ENCODE results near the gene PVR.

Gene PVR

GRCh38 chr19:44686896-44687295, 43.2 kb downstream of the PVR start:
- no peak for TF ChIP-seq CTCF (IDR thresholded peaks at IDR 0.05; ENCODE audit: borderline replicate concordance, control extremely low read depth, extremely low read depth, insufficient read depth, missing control alignments)
- in situ Hi-C loops (cut with MboI; ENCODE audit: low sequenced_read_pairs, unreplicated experiment): no loop called here
- DNase-seq (ENCODE audit: low spot score): no peak

GRCh38 chr19:44687888-44688287, 44.2 kb downstream of the PVR start:
- in situ Hi-C loops (cut with MboI; ENCODE audit: low sequenced_read_pairs, unreplicated experiment): no loop called here
- no peak for TF ChIP-seq CTCF (IDR thresholded peaks at IDR 0.05; ENCODE audit: borderline replicate concordance, control extremely low read depth, extremely low read depth, insufficient read depth, missing control alignments)
- no peak for DNase-seq (ENCODE audit: low spot score)

- peak; percentile 77 for DNase-seq (ENCODE audit: low spot score)
- in situ Hi-C loops (cut with MboI; ENCODE audit: low sequenced_read_pairs, unreplicated experiment): no loop called here
- peak; percentile 92 for TF ChIP-seq CTCF (IDR thresholded peaks at IDR 0.05; ENCODE audit: borderline replicate concordance, control extremely low read depth, extremely low read depth, insufficient read depth, missing control alignments)
These were observed 45.8 kb downstream of the PVR start for GRCh38 chr19:44689290-44690130.

- no peak for TF ChIP-seq CTCF (IDR thresholded peaks at IDR 0.05; ENCODE audit: borderline replicate concordance, control extremely low read depth, extremely low read depth, insufficient read depth, missing control alignments)
These were observed 46.4 kb downstream of the PVR start for GRCh38 chr19:44690131-44690440.

GRCh38 chr19:44692379-44692721, 48.6 kb downstream of the PVR start:
- no peak for TF ChIP-seq CTCF (IDR thresholded peaks at IDR 0.05; ENCODE audit: borderline replicate concordance, control extremely low read depth, extremely low read depth, insufficient read depth, missing control alignments)
- in situ Hi-C loops (cut with MboI; ENCODE audit: low sequenced_read_pairs, unreplicated experiment): no loop called here

More at GRCh38 chr19:44690131-44690440, 46.4 kb downstream of the PVR start:
- no peak for DNase-seq (ENCODE audit: low spot score)
- in situ Hi-C loops (cut with MboI; ENCODE audit: low sequenced_read_pairs, unreplicated experiment): no loop called here

GRCh38 chr19:44694184-44694579, 50.5 kb downstream of the PVR start:
- in situ Hi-C loops (cut with MboI; ENCODE audit: low sequenced_read_pairs, unreplicated experiment): no loop called here
- peak; percentile 37 for TF ChIP-seq CTCF (IDR thresholded peaks at IDR 0.05; ENCODE audit: borderline replicate concordance, control extremely low read depth, extremely low read depth, insufficient read depth, missing control alignments)
- DNase-seq (ENCODE audit: low spot score): no peak

More at GRCh38 chr19:44692379-44692721, 48.6 kb downstream of the PVR start:
- no peak for DNase-seq (ENCODE audit: low spot score)
